Measurements from ENCODE around the gene CCDC146.

Gene CCDC146

GRCh38 chr7:77199013-77199966 lies 76.9 kb downstream of the CCDC146 start, which contains the start of gene FGL2:
Gene FGL2 (minus strand): TSS chr7:77199819. CDS start chr7:77199793, 26 bp downstream.
- H3K4me1 Mint-ChIP-seq, result peaks cover 12% of the 10 kb centered on the region
- H3K27me3 Mint-ChIP-seq (ENCODE audit: low read depth), result peaks cover 6% of the 10 kb centered on the region
- no peaks in the 10 kb centered on the region for H3K36me3 Mint-ChIP-seq (ENCODE audit: low read depth)
- H3K9me3 Mint-ChIP-seq, result no peaks in the 10 kb centered on the region
- H3K27ac Mint-ChIP-seq, result peak within 1 kb of the TSS; percentile 29 to 58 (median 44)
- TF ChIP-seq CTCF (IDR thresholded peaks at IDR 0.05; ENCODE audit: unreplicated experiment in 3 of 3), result no peak
- peak within 1 kb of the TSS; percentile 69 to 84 (median 72) for H3K4me3 Mint-ChIP-seq

GRCh38 chr7:77200542-77200941 lies 78.1 kb downstream of the CCDC146 start:
- TF ChIP-seq CTCF (IDR thresholded peaks at IDR 0.05; ENCODE audit: unreplicated experiment in 3 of 3), result no peak
- Mint-ChIP-seq H3K9me3 (no peaks in the 10 kb centered on the region), H3K36me3 (ENCODE audit: low read depth) (no peaks in the 10 kb centered on the region), H3K27me3 (ENCODE audit: low read depth) (peaks cover 6% of the 10 kb centered on the region), H3K4me3 (peak overlapping the region in 1 of 3 experiments; percentile 48), H3K27ac (peak overlapping the region in 2 of 3 experiments; percentile 21 to 52), H3K4me1 (peaks cover 12% of the 10 kb centered on the region)

GRCh38 chr7:77202481-77202976 lies 80.1 kb downstream of the CCDC146 start:
- H3K27me3 Mint-ChIP-seq (ENCODE audit: low read depth), result peaks cover 6% of the 10 kb centered on the region
- H3K4me1 Mint-ChIP-seq, result peaks cover 12% of the 10 kb centered on the region
- no peak overlapping the region for H3K4me3 Mint-ChIP-seq
- no peaks in the 10 kb centered on the region for H3K36me3 Mint-ChIP-seq (ENCODE audit: low read depth)
- no peak overlapping the region for H3K27ac Mint-ChIP-seq
- H3K9me3 Mint-ChIP-seq, result no peaks in the 10 kb centered on the region
- no peak for TF ChIP-seq CTCF (IDR thresholded peaks at IDR 0.05; ENCODE audit: unreplicated experiment in 3 of 3)

GRCh38 chr7:77205706-77206105 lies 83.3 kb downstream of the CCDC146 start:
- H3K4me1 Mint-ChIP-seq, result peaks cover under 1% of the 10 kb centered on the region
- no peak overlapping the region for H3K4me3 Mint-ChIP-seq
- no peak for TF ChIP-seq CTCF (IDR thresholded peaks at IDR 0.05; ENCODE audit: unreplicated experiment in 3 of 3)
- no peak overlapping the region for H3K27ac Mint-ChIP-seq
- H3K36me3 Mint-ChIP-seq (ENCODE audit: low read depth), result peaks cover 17% of the 10 kb centered on the region
- peaks cover 2% of the 10 kb centered on the region for H3K27me3 Mint-ChIP-seq (ENCODE audit: low read depth)
- peaks cover 19% of the 10 kb centered on the region for H3K9me3 Mint-ChIP-seq

- Mint-ChIP-seq H3K4me1 (no peaks in the 10 kb centered on the region), H3K36me3 (ENCODE audit: low read depth) (peaks cover 22% of the 10 kb centered on the region), H3K27ac (no peak overlapping the region), H3K9me3 (peaks cover 23% of the 10 kb centered on the region), H3K4me3 (no peak overlapping the region), H3K27me3 (ENCODE audit: low read depth) (no peaks in the 10 kb centered on the region)
- no peak for TF ChIP-seq CTCF (IDR thresholded peaks at IDR 0.05; ENCODE audit: unreplicated experiment in 3 of 3)
Measured at GRCh38 chr7:77208416-77208815, 86.0 kb downstream of the CCDC146 start.
